IPS-NIHi7 (cell line): ENCODE measurements around the gene MERTK.
A peak's percentile ranks its signal among the peaks of the same experiment; 100 is the strongest.
"Not testable (repeated sequence)": the region's sequence is repeated elsewhere in the genome, so short reads cannot be mapped to it uniquely, and the experiment has no call there.

Source experiments
- DNase-seq: peaks from one replicate; pipeline ENCODE4 v3.0.0; 2012; ENCODE audit warnings: mixed read lengths; ENCODE audit errors: extremely low spot score

MERTK gene

GRCh38 chr2:111909997-111910396, 11.6 kb downstream of the MERTK start:
- not testable (repeated sequence) for DNase-seq

- no peak for DNase-seq
Measured at GRCh38 chr2:111910609-111911277, 12.3 kb downstream of the MERTK start.

GRCh38 chr2:111911295-111911977, 13.0 kb downstream of the MERTK start:
- not testable (repeated sequence) for DNase-seq

GRCh38 chr2:111912547-111912946, 14.1 kb downstream of the MERTK start:
- no peak for DNase-seq

- DNase-seq = no peak
Measured at GRCh38 chr2:111917106-111917505, 18.7 kb downstream of the MERTK start.

GRCh38 chr2:111918383-111918806, 20.0 kb downstream of the MERTK start:
- DNase-seq = no peak

- peak; percentile 68 for DNase-seq
Measured at GRCh38 chr2:111919365-111919764, 21.0 kb downstream of the MERTK start.

- no peak for DNase-seq
Measured at GRCh38 chr2:111919794-111920608, 21.6 kb downstream of the MERTK start.

- no peak for DNase-seq
Measured at GRCh38 chr2:111923276-111923804, 24.9 kb downstream of the MERTK start.

GRCh38 chr2:111924617-111925107, 26.3 kb downstream of the MERTK start:
- DNase-seq = no peak

- no peak for DNase-seq
Measured at GRCh38 chr2:111927723-111928122, 29.3 kb downstream of the MERTK start.

GRCh38 chr2:111930409-111930808, 32.0 kb downstream of the MERTK start:
- DNase-seq = no peak

GRCh38 chr2:111930875-111931274, 32.5 kb downstream of the MERTK start:
- no peak for DNase-seq

- no peak for DNase-seq
Measured at GRCh38 chr2:111932841-111933291, 34.5 kb downstream of the MERTK start.

GRCh38 chr2:111933900-111934299, 35.5 kb downstream of the MERTK start:
- DNase-seq = not testable (repeated sequence)

- no peak for DNase-seq
Measured at GRCh38 chr2:111936881-111937280, 38.5 kb downstream of the MERTK start.

- DNase-seq = no peak
Measured at GRCh38 chr2:111938392-111938791, 40.0 kb downstream of the MERTK start.

GRCh38 chr2:111940333-111941196, 42.2 kb downstream of the MERTK start:
- DNase-seq = no peak

GRCh38 chr2:111941531-111941930, 43.1 kb downstream of the MERTK start:
- DNase-seq = no peak

GRCh38 chr2:111944531-111945210, 46.3 kb downstream of the MERTK start:
- DNase-seq = no peak
